HG03520 (cell line): ENCODE results near the gene AKIRIN2.

Source experiments
- ATAC-seq: cut with Tn5 transposase; IDR thresholded peaks from one replicate; pipeline ENCODE4 v1.9.1; 2021; ENCODE audit warnings: mild to moderate bottlenecking, moderate library complexity; ENCODE audit not compliant: unreplicated experiment

The AKIRIN2 gene

GRCh38 chr6:87658516-87658915 is 43.5 kb downstream of the AKIRIN2 start:
- ATAC-seq: no peak

- ATAC-seq: peak; percentile 48
Observed at GRCh38 chr6:87656857-87657256, 45.2 kb downstream of the AKIRIN2 start.

- ATAC-seq: no peak
Observed at GRCh38 chr6:87655824-87656223, 46.2 kb downstream of the AKIRIN2 start.

- ATAC-seq: no peak
Observed at GRCh38 chr6:87654875-87655454, 47.1 kb downstream of the AKIRIN2 start.

- ATAC-seq: no peak
Observed at GRCh38 chr6:87654122-87654521, 47.9 kb downstream of the AKIRIN2 start.

GRCh38 chr6:87653074-87653962 is 48.7 kb downstream of the AKIRIN2 start:
- no peak for ATAC-seq

DNA sequence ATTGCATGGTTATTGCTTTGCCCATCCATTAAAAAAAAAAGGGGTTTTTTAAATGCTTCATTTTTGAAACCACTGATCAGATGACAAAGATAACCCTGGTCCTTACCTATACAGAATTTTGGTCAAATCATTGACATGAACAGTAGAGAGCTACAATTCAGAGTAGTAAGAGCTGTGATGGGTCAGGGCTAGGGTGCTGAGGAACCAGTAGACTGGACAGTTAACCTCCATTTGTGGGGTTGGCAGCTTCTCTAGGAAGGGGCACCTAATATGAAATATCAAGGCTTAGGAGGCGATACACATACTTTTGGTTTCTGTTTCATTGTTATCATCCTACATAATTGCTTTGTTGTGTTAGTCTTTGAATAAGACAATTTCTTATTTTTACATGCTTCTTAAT is 57.0 kb downstream of the AKIRIN2 start:
- ATAC-seq: no peak

- no peak for ATAC-seq
Observed at GRCh38 chr6:87641065-87641692, 60.9 kb downstream of the AKIRIN2 start.

GRCh38 chr6:87639373-87639772 is 62.7 kb downstream of the AKIRIN2 start:
- ATAC-seq: no peak

- no peak for ATAC-seq
Observed at GRCh38 chr6:87637106-87637505, 64.9 kb downstream of the AKIRIN2 start.

DNA sequence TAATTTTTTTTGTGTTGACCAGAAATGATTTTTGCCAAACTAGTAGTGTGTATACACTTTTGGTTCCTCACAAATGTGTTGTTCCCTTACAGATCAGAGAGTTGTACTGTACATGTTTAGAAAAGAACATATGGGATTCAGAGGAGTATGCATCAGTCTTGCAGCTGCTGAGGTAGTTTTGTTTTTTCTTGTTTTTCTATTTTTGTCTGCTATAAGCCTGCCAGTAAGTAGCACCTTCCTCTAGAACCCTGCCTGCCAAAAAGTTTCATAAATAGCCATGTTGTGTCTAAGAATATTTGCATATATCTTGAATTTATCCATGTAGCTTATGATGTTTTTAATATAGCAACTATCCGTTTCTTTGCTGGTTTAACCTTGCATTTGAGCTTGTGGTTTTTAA is 65.7 kb downstream of the AKIRIN2 start:
- no peak for ATAC-seq

- ATAC-seq: no peak
Observed at GRCh38 chr6:87633851-87634250, 68.2 kb downstream of the AKIRIN2 start.

DNA sequence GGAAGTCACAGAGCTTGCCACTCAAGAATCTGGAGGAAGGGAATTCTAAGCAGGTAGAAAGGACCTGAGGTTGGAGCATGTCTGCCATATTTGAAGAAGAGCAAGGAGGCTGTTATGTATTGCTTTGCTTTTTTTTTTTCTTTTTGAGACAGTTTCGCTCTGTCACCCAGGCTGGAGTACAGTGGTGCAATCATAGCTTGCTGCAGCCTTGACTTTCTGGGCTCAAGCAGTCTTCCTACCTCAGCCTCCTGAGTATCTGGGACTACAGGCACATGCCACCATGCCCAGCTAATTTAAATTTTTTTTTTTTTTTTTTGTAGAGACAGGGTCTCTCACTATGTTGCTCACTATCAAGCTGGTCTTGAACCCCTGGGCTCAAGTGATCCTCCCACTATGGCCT is 71.3 kb downstream of the AKIRIN2 start:
- ATAC-seq: no peak

GRCh38 chr6:87628881-87629280 is 73.2 kb downstream of the AKIRIN2 start:
- ATAC-seq: no peak

DNA sequence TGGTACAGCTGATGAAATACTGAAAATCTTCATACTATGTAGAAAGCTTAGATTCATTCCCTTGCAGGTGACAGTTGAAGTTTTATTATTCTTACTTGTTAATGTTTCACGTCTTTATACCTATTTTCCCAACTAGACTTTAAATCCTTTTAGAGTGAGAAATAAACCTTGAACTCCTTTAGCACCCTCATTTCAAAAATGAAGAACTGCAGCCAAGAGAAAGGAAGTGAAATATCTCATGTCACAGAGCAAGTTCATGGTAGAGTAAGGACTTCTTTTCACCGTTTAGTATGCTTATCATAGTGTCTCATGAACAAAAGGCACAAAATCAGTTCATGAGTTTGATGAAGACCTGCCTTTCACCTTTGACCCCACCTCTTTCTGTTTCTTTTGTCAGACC is 73.6 kb downstream of the AKIRIN2 start:
- ATAC-seq: no peak
